Measurements from ENCODE around the gene TRMT2A. TPM values are rescaled to one million over a fixed set of nuclear protein-coding genes. Genes with fewer than 3 reads are reported as not detected.

The TRMT2A gene
- total RNA-seq, 5 donors from 2014 or later (not counting 1 experiment from before 2014, with no cell fraction given), result 87.6 to 136 (median 123) TPM

DNA sequence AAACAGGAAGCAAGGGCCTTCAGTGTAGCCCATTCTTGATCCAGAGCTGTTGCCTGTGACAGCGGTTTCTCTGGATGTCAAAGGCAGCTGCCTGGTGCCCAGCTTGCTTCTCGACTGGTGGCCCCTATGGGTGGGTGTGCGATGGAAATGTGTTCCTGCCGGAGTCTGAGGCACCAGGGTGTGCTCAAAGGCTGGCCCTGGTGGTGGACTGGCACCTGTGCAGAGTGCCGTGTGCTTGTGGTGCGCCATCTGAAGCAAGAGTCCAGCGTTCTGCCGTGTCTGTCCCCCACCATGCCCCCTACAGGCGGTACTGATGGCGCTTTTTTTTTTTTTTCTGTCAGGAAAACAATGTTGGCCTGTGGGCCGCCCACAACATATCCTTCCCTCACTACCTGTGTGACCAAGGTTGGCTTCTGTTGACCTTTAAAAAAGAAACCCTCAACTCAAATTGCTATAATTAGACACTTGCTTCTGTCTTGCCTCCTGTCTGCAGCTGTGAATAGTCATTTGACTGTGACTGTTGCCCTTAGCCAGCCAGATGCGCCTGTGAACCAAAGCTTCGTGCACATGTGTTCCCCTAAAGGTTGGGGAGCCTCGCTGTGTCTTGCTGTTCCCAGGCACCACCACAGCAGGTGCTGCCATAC lies 5.9 kb downstream of the TRMT2A start:
- H3K4me3 ChIP-seq (ENCODE audit: control insufficient read depth in 1 of 2, extremely low read depth in 1 of 2, low read length in 1 of 2), result no peak overlapping the region
- Mint-ChIP-seq H3K36me3 (peaks cover 20% of the 10 kb centered on the region), H3K27me3 (no peaks in the 10 kb centered on the region), H3K27ac (peak overlapping the region; percentile 66 to 82), H3K9me3 (no peaks in the 10 kb centered on the region), H3K4me1 (peaks cover 6 to 24% (median 22%) of the 10 kb centered on the region in 3 donors), H3K4me3 (no peak overlapping the region)
- H3K4me1 ChIP-seq (ENCODE audit: control insufficient read depth in 1 of 2, extremely low read depth in 1 of 2, insufficient read depth in 2 of 2, low read length in 2 of 2), result peaks cover 8 to 58% of the 10 kb centered on the region in 2 experiments
- H3K36me3 ChIP-seq (ENCODE audit: control insufficient read depth in 2 of 2, extremely low read depth in 1 of 2, insufficient read depth in 1 of 2, low read length in 1 of 2), result peaks cover 29 to 90% of the 10 kb centered on the region in 2 donors
- DNase-seq, result peak in 3 of 35 experiments; percentile 28 to 62 (median 34)
- ATAC-seq (replicated peaks in 1 of 4), result peak; percentile 36 to 69 (median 47)
- 19% methylated on average over 10 of the region's 14 CpGs for WGBS (ENCODE audit: insufficient coverage)
- ChIA-PET POLR2A (no interaction called here), CTCF (interaction anchor here in 1 of 2 donors (0.9 to 1.1 kb wide), 2 partner anchors 9 to 10 kb away, joined by 4 read pairs; no protein-coding TSS in a partner anchor)
- H3K27ac ChIP-seq (ENCODE audit: low read length), result peak overlapping the region; percentile 38
- H3K9me3 ChIP-seq, result no peaks in the 10 kb centered on the region
- H3K27me3 ChIP-seq (replicated peaks in 1 of 2; ENCODE audit: control insufficient read depth in 2 of 2, extremely low read depth in 1 of 2, insufficient read depth in 2 of 2, low read length in 1 of 2), result no peaks in the 10 kb centered on the region

DNA sequence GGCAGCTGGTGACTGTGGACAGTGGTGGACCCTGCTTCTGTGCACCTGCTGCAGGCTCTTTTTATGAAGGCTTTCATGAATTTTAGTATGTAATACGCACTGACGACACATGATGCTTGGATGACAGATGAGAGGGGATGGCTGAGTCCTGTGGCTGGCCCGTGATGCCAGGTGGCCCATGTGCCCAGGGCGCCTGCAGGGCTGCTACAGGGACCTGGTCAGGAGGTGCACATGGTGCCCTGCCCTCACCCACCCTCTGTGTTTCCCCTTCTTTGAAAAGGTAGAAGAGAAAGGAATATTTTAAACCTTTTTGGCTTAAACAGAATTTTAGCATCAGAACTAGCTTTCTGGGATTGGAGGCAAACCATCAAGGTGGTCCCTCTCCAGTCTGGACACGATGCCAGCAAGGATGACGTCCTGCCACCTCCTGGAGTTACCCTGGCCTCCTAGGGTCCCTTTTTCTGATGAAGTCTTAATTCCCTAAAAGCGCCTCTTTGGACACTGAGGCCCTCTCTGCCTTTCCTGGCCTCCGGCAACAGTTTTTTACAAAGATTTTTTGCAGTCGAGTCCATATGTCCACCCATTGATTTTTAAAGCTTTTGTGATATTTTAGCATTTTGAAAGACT lies 6.6 kb downstream of the TRMT2A start:
- Mint-ChIP-seq H3K4me1 (peaks cover 5 to 21% (median 19%) of the 10 kb centered on the region in 3 donors), H3K4me3 (no peak overlapping the region), H3K9me3 (no peaks in the 10 kb centered on the region), H3K27me3 (no peaks in the 10 kb centered on the region), H3K36me3 (peaks cover 20% of the 10 kb centered on the region), H3K27ac (peak overlapping the region; percentile 48 to 66)
- H3K4me3 ChIP-seq (ENCODE audit: control insufficient read depth in 1 of 2, extremely low read depth in 1 of 2, low read length in 1 of 2), result no peak overlapping the region
- ChIA-PET POLR2A (no interaction called here), CTCF (interaction anchor here in 1 of 2 donors (1.1 kb wide), 1 partner anchor 10 kb away, joined by 4 read pairs; no protein-coding TSS in a partner anchor)
- peak overlapping the region; percentile 38 for H3K27ac ChIP-seq (ENCODE audit: low read length)
- 94% methylated on average over 6 of the region's 9 CpGs for WGBS (ENCODE audit: insufficient coverage)
- no peaks in the 10 kb centered on the region for H3K9me3 ChIP-seq
- no peak for DNase-seq
- H3K27me3 ChIP-seq (replicated peaks in 1 of 2; ENCODE audit: control insufficient read depth in 2 of 2, extremely low read depth in 1 of 2, insufficient read depth in 2 of 2, low read length in 1 of 2), result no peaks in the 10 kb centered on the region
- no peak for ATAC-seq (replicated peaks in 1 of 4)
- H3K4me1 ChIP-seq (ENCODE audit: control insufficient read depth in 1 of 2, extremely low read depth in 1 of 2, insufficient read depth in 2 of 2, low read length in 2 of 2), result peaks cover 1 to 51% of the 10 kb centered on the region in 2 experiments
- H3K36me3 ChIP-seq (ENCODE audit: control insufficient read depth in 2 of 2, extremely low read depth in 1 of 2, insufficient read depth in 1 of 2, low read length in 1 of 2), result peaks cover 29 to 92% of the 10 kb centered on the region in 2 donors

GRCh38 chr22:20109411-20110358 lies 7.3 kb downstream of the TRMT2A start:
- Mint-ChIP-seq H3K4me1 (peaks cover 0 to 16% (median 14%) of the 10 kb centered on the region in 3 donors), H3K9me3 (no peaks in the 10 kb centered on the region), H3K27ac (peak overlapping the region in 1 of 2 donors; percentile 34), H3K27me3 (no peaks in the 10 kb centered on the region), H3K4me3 (no peak overlapping the region), H3K36me3 (peaks cover 16% of the 10 kb centered on the region)
- WGBS (ENCODE audit: insufficient coverage), result 94% methylated on average over 22 of the region's 23 CpGs
- peaks cover 0 to 44% of the 10 kb centered on the region in 2 experiments for H3K4me1 ChIP-seq (ENCODE audit: control insufficient read depth in 1 of 2, extremely low read depth in 1 of 2, insufficient read depth in 2 of 2, low read length in 2 of 2)
- POLR2A ChIA-PET, result no interaction called here
- DNase-seq (no peak), ATAC-seq (replicated peaks in 1 of 4) (no peak)
- H3K4me3 ChIP-seq (ENCODE audit: control insufficient read depth in 1 of 2, extremely low read depth in 1 of 2, low read length in 1 of 2), result no peak overlapping the region
- CTCF ChIA-PET, result no interaction called here
- H3K36me3 ChIP-seq (ENCODE audit: control insufficient read depth in 2 of 2, extremely low read depth in 1 of 2, insufficient read depth in 1 of 2, low read length in 1 of 2), result peaks cover 29 to 90% of the 10 kb centered on the region in 2 donors
- no peak overlapping the region for H3K27ac ChIP-seq (ENCODE audit: low read length)
- H3K9me3 ChIP-seq, result no peaks in the 10 kb centered on the region
- no peaks in the 10 kb centered on the region for H3K27me3 ChIP-seq (replicated peaks in 1 of 2; ENCODE audit: control insufficient read depth in 2 of 2, extremely low read depth in 1 of 2, insufficient read depth in 2 of 2, low read length in 1 of 2)

GRCh38 chr22:20108757-20109230 lies 8.2 kb downstream of the TRMT2A start:
- WGBS (ENCODE audit: insufficient coverage), result 87% methylated on average over 6 of the region's 12 CpGs
- Histone ChIP-seq H3K27me3 (replicated peaks in 1 of 2; ENCODE audit: control insufficient read depth in 2 of 2, extremely low read depth in 1 of 2, insufficient read depth in 2 of 2, low read length in 1 of 2) (no peaks in the 10 kb centered on the region), H3K36me3 (ENCODE audit: control insufficient read depth in 2 of 2, extremely low read depth in 1 of 2, insufficient read depth in 1 of 2, low read length in 1 of 2) (peaks cover 27 to 85% of the 10 kb centered on the region in 2 donors), H3K9me3 (no peaks in the 10 kb centered on the region), H3K4me3 (ENCODE audit: control insufficient read depth in 1 of 2, extremely low read depth in 1 of 2, low read length in 1 of 2) (no peak overlapping the region), H3K27ac (ENCODE audit: low read length) (no peak overlapping the region), H3K4me1 (ENCODE audit: control insufficient read depth in 1 of 2, extremely low read depth in 1 of 2, insufficient read depth in 2 of 2, low read length in 2 of 2) (peaks cover 0 to 35% of the 10 kb centered on the region in 2 experiments)
- H3K4me3 Mint-ChIP-seq, result no peak overlapping the region
- H3K4me1 Mint-ChIP-seq, result peaks cover 0 to 12% (median 12%) of the 10 kb centered on the region in 3 donors
- ChIA-PET CTCF (no interaction called here), POLR2A (no interaction called here)
- H3K9me3 Mint-ChIP-seq, result no peaks in the 10 kb centered on the region
- H3K27ac Mint-ChIP-seq, result peak overlapping the region; percentile 3 to 32
- ATAC-seq (replicated peaks in 1 of 4), result no peak
- H3K27me3 Mint-ChIP-seq, result no peaks in the 10 kb centered on the region
- DNase-seq, result no peak
- peaks cover 12% of the 10 kb centered on the region for H3K36me3 Mint-ChIP-seq

- Mint-ChIP-seq H3K36me3 (peaks cover 17% of the 10 kb centered on the region), H3K4me1 (peaks cover 3 to 12% (median 12%) of the 10 kb centered on the region in 3 donors), H3K27me3 (no peaks in the 10 kb centered on the region), H3K9me3 (no peaks in the 10 kb centered on the region), H3K4me3 (no peak overlapping the region), H3K27ac (peak overlapping the region; percentile 32 to 34)
- ChIA-PET CTCF (no interaction called here), POLR2A (no interaction called here)
- Histone ChIP-seq H3K36me3 (ENCODE audit: control insufficient read depth in 2 of 2, extremely low read depth in 1 of 2, insufficient read depth in 1 of 2, low read length in 1 of 2) (peaks cover 27 to 79% of the 10 kb centered on the region in 2 donors), H3K27me3 (replicated peaks in 1 of 2; ENCODE audit: control insufficient read depth in 2 of 2, extremely low read depth in 1 of 2, insufficient read depth in 2 of 2, low read length in 1 of 2) (no peaks in the 10 kb centered on the region), H3K27ac (ENCODE audit: low read length) (no peak overlapping the region), H3K4me1 (ENCODE audit: control insufficient read depth in 1 of 2, extremely low read depth in 1 of 2, insufficient read depth in 2 of 2, low read length in 2 of 2) (peaks cover 0 to 28% of the 10 kb centered on the region in 2 experiments), H3K9me3 (no peaks in the 10 kb centered on the region), H3K4me3 (ENCODE audit: control insufficient read depth in 1 of 2, extremely low read depth in 1 of 2, low read length in 1 of 2) (no peak overlapping the region)
- no peak for DNase-seq
- ATAC-seq (replicated peaks in 1 of 4), result no peak
- 92% methylated on average over 10 of the region's 13 CpGs for WGBS (ENCODE audit: insufficient coverage)
These were observed 8.9 kb downstream of the TRMT2A start for GRCh38 chr22:20107951-20108756.
